Endothelial cell of umbilical vein (primary cell): ENCODE measurements around the gene KRT10. TPM values are rescaled to one million over a fixed set of nuclear protein-coding genes. Genes with fewer than 3 reads are reported as not detected.

ENCODE experiments used
- BruUV-seq: library from RNA; stranded (reverse); fragments of 400-500 nt; replicated peaks from 2 replicates; lab custom pipeline; 2021; lab: Mats Ljungman, UMichigan
- CTCF ChIA-PET: fragments of 300-600, 350-600 bp; sonication (Branson Sonifier 250); formaldehyde crosslinking; loops from one replicate; lab custom pipeline; 2021; ENCODE audit warnings: antibody characterized with exemption, inconsistent platforms; lab: Charles Lee
- POLR2A ChIA-PET: fragments of 300-600, 350-600 bp; sonication (Branson Sonifier 250); formaldehyde crosslinking; loops from one replicate; lab custom pipeline; 2021; ENCODE audit warnings: antibody characterized with exemption, inconsistent platforms; lab: Charles Lee
- DNase-seq: peaks from one replicate; pipeline ENCODE4 v3.0.0-alpha.2; 2011; ENCODE audit warnings: low read depth, low spot score
- FAIRE-seq: peaks from 2 replicates; lab custom pipeline; 2011; peaks lifted over from hg19 to GRCh38; lab: Jason Lieb, UNC
- H2AFZ ChIP-seq: 2 replicates; pipeline ENCODE4 v1.6.0; 2012; ENCODE audit warnings: low read depth, low read length, control low read depth, inconsistent platforms
- H3K27ac ChIP-seq: 2 replicates; pipeline ENCODE4 v1.5.1; 2011; ENCODE audit warnings: low read depth, mild to moderate bottlenecking, control low read depth, low read length, moderate library complexity; ENCODE audit not compliant: insufficient read depth
- H3K27me3 ChIP-seq, 2 experiments: 2 replicates each; pipeline versions ENCODE4 v1.6.0 to v1.6.1; 2011; ENCODE audit warnings: low read length in 2 of 2, mixed read lengths in 1 of 2; ENCODE audit not compliant: control insufficient read depth in 2 of 2, insufficient read depth in 2 of 2
- H3K36me3 ChIP-seq, 2 experiments: 2 replicates in 1 of 2; 3 replicates in 1 of 2; pipeline ENCODE4 v1.5.1; 2011; ENCODE audit warnings: low read length in 2 of 2, mild to moderate bottlenecking in 1 of 2, moderate library complexity in 1 of 2; ENCODE audit not compliant: control insufficient read depth in 2 of 2, insufficient read depth in 2 of 2; ENCODE audit errors: extremely low read depth in 1 of 2
- H3K4me1 ChIP-seq: 3 replicates; pipeline ENCODE4 v1.5.1; 2011; ENCODE audit warnings: mild to moderate bottlenecking, low read length; ENCODE audit not compliant: control insufficient read depth, insufficient read depth; ENCODE audit errors: extremely low read depth
- H3K4me2 ChIP-seq: 2 replicates; pipeline ENCODE4 v1.6.1; 2011; ENCODE audit warnings: low read length, control low read depth, mixed read lengths; ENCODE audit not compliant: insufficient read depth
- H3K4me3 ChIP-seq, 3 experiments: fragments of 200-600 bp in 1 of 3; sonication (generic), shearing (Covaris generic) in 1 of 3; replicated peaks in 1 of 3; 2 replicates each; pipeline ENCODE4 v1.5.1; 2011 to 2016; ENCODE audit warnings: control low read depth in 3 of 3, low read length in 3 of 3, mild to moderate bottlenecking in 2 of 3, inconsistent platforms in 1 of 3, low read depth in 1 of 3, moderate library complexity in 1 of 3; ENCODE audit not compliant: insufficient read depth in 1 of 3
- H3K79me2 ChIP-seq: 2 replicates; pipeline ENCODE4 v1.6.0; 2012; ENCODE audit warnings: low read length, inconsistent platforms; ENCODE audit not compliant: control insufficient read depth, insufficient read depth
- H3K9ac ChIP-seq: replicated peaks from 2 replicates; pipeline ENCODE3; 2011; ENCODE audit warnings: low read length, control low read depth; ENCODE audit not compliant: insufficient read depth; ENCODE audit errors: extremely low read depth
- H3K9me1 ChIP-seq: replicated peaks from 3 replicates; pipeline ENCODE4 v1.6.0; 2011; ENCODE audit warnings: mild to moderate bottlenecking, low read length; ENCODE audit not compliant: control insufficient read depth, insufficient read depth; ENCODE audit errors: extremely low read depth
- H3K9me3 ChIP-seq: replicated peaks from 2 replicates; pipeline ENCODE4 v1.5.1; 2012; ENCODE audit warnings: low read length, inconsistent platforms; ENCODE audit not compliant: control insufficient read depth, insufficient read depth
- H4K20me1 ChIP-seq: replicated peaks from 2 replicates; pipeline ENCODE3; 2011; ENCODE audit warnings: mild to moderate bottlenecking, low read length; ENCODE audit not compliant: control insufficient read depth, insufficient read depth; ENCODE audit errors: extremely low read depth
- CTCF ChIP-seq, 2 donors: IDR thresholded peaks; 1 replicate in 1 of 2; 2 replicates in 1 of 2; pipeline ENCODE4 v1.5.1; 2011; ENCODE audit warnings: low read length in 2 of 2, mild to moderate bottlenecking in 2 of 2, moderate library complexity in 2 of 2, control low read depth in 1 of 2, inconsistent platforms in 1 of 2, low read depth in 1 of 2; ENCODE audit not compliant: insufficient read depth in 1 of 2; ENCODE audit errors: extremely low read depth in 1 of 2
- EZH2 ChIP-seq: IDR thresholded peaks from 2 replicates; pipeline ENCODE4 v1.6.1; 2012; ENCODE audit warnings: borderline replicate concordance, low read depth, mild to moderate bottlenecking, moderate library complexity, low read length, inconsistent platforms; ENCODE audit not compliant: severe bottlenecking
- FOS ChIP-seq: IDR thresholded peaks from 2 replicates; pipeline ENCODE4 v1.6.1; 2011; ENCODE audit warnings: mild to moderate bottlenecking, low read length, moderate library complexity, borderline replicate concordance; ENCODE audit not compliant: insufficient read depth
- GATA2 ChIP-seq: IDR thresholded peaks from 2 replicates; pipeline ENCODE4 v1.7.0; 2011; ENCODE audit warnings: low read depth, mild to moderate bottlenecking, moderate library complexity, mixed read lengths, low read length; ENCODE audit not compliant: insufficient read length, insufficient read depth
- JUN ChIP-seq: IDR thresholded peaks from 2 replicates; pipeline ENCODE4 v1.6.1; 2011; ENCODE audit warnings: borderline replicate concordance, low read depth; ENCODE audit not compliant: insufficient read length, insufficient read depth
- MAX ChIP-seq: IDR thresholded peaks from 2 replicates; pipeline ENCODE4 v1.6.1; 2011; ENCODE audit not compliant: insufficient read depth, insufficient read length
- MYC ChIP-seq: IDR thresholded peaks from one replicate; pipeline ENCODE4 v1.6.1; 2011; ENCODE audit warnings: mild to moderate bottlenecking, low read depth, low read length
- POLR2A ChIP-seq: IDR thresholded peaks from 2 replicates; pipeline ENCODE4 v1.6.1; 2012; ENCODE audit warnings: low read depth, mild to moderate bottlenecking, control low read depth, low read length
- POLR2AphosphoS5 ChIP-seq: IDR thresholded peaks from 2 replicates; pipeline ENCODE4 v1.6.1; 2012; ENCODE audit warnings: low read depth, mild to moderate bottlenecking, control low read depth, low read length, moderate library complexity; ENCODE audit not compliant: insufficient read depth
- dilution Hi-C: fragments of 300-500 bp; cut with MboI; formaldehyde crosslinking; loops from one replicate; pipeline ENCODE4 v1.15.0; 2019; ENCODE audit warnings: low sequenced_read_pairs; ENCODE audit not compliant: extremely low pct_ligation_motif_present
- intact Hi-C: fragments of 100-400 bp; cut with micrococcal nuclease; formaldehyde crosslinking; loops from one replicate; pipeline ENCODE4 v1.10.0; 2022
- polyA plus RNA-seq, 4 experiments: library from polyadenylated mRNA; depleted of rRNA in 3 of 4; stranded (reverse) in 3 of 4; unstranded in 1 of 4; fragments of >200 nt; gene quantifications; 2 replicates each; pipeline versions ENCODE4 v1.2.1 to v1.2.3, GENCODE V29; 2011 to 2012; ENCODE audit warnings: missing spikeins in 1 of 4
- total RNA-seq: library from RNA; stranded (reverse); gene quantifications from 2 replicates; pipeline ENCODE4 v1.2.3, GENCODE V29; 2021

Gene KRT10
- total and polyA plus RNA-seq, 2 donors (not counting 3 experiments of a cell fraction or from before 2014, with no cell fraction given), result 5.1 to 55.6 TPM

- BruUV-seq, result no TSS peak
- intact Hi-C loops (no loop called here), dilution Hi-C loops (no loop called here)
- H3K4me3 ChIP-seq, result no peak overlapping the region
- H3K27ac ChIP-seq, result no peak overlapping the region
- no peaks in the 10 kb centered on the region for H3K79me2 ChIP-seq
- no peak for DNase-seq
- H3K4me2 ChIP-seq, result no peak overlapping the region
- no peaks in the 10 kb centered on the region for H3K9me3 ChIP-seq
- H2AFZ ChIP-seq, result no peak overlapping the region
- no peak for FAIRE-seq
- TF ChIP-seq GATA2 (no peak), EZH2 (no peak), FOS (no peak)
- no peak overlapping the region for H3K9ac ChIP-seq
- H3K9me1 ChIP-seq, result no peaks in the 10 kb centered on the region
- H4K20me1 ChIP-seq, result no peaks in the 10 kb centered on the region
- no peaks in the 10 kb centered on the region for H3K4me1 ChIP-seq
- H3K36me3 ChIP-seq, result no peaks in the 10 kb centered on the region
- ChIA-PET POLR2A (no interaction called here), CTCF (interaction anchor here (1.2 kb wide), 1 partner anchor 9 kb away, joined by 4 read pairs; no protein-coding TSS in a partner anchor)
- peaks cover 12 to 24% of the 10 kb centered on the region in 2 experiments for H3K27me3 ChIP-seq
These were observed 46.5 kb downstream of the KRT10 start for GRCh38 chr17:40775945-40776344.

- Histone ChIP-seq H3K4me3 (no peak within 1 kb of the TSS), H3K9me3 (no peaks in the 10 kb centered on the region), H3K9me1 (no peaks in the 10 kb centered on the region), H3K4me1 (no peaks in the 10 kb centered on the region), H4K20me1 (no peaks in the 10 kb centered on the region), H3K4me2 (no peak within 1 kb of the TSS), H3K79me2 (no peaks in the 10 kb centered on the region), H3K27me3 (peaks cover 6 to 9% of the 10 kb centered on the region in 2 experiments), H3K36me3 (no peaks in the 10 kb centered on the region), H3K27ac (no peak within 1 kb of the TSS), H2AFZ (no peak within 1 kb of the TSS), H3K9ac (no peak within 1 kb of the TSS)
- ChIA-PET POLR2A (no interaction called here), CTCF (no interaction called here)
- intact Hi-C loops (no loop called here), dilution Hi-C loops (no loop called here)
- FAIRE-seq (no peak), DNase-seq (no peak)
- BruUV-seq, result no TSS peak
- no peak for TF ChIP-seq CTCF (IDR thresholded peaks at IDR 0.05; ENCODE audit: extremely low read depth in 1 of 2, insufficient read depth in 1 of 2, low read depth in 1 of 2, low read length in 2 of 2)
- no peak for TF ChIP-seq POLR2A
- no peak for TF ChIP-seq JUN
- TF ChIP-seq MYC, result no peak
- TF ChIP-seq GATA2, result no peak
- TF ChIP-seq POLR2AphosphoS5, result no peak
- TF ChIP-seq FOS, result no peak
- TF ChIP-seq MAX, result no peak
These were observed 50.3 kb downstream of the KRT10 start, which contains the start of gene KRT26 for GRCh38 chr17:40772101-40772500. Gene KRT26 (minus strand): TSS chr17:40772201. CDS start chr17:40772113, 88 bp downstream.
